ENCODE measurements around the gene AUTS2. TPM values are rescaled to one million over a fixed set of nuclear protein-coding genes. Genes with fewer than 3 reads are reported as not detected.

The AUTS2 gene
- total RNA-seq, 1 experiment from 2014 or later, result 256 TPM

DNA sequence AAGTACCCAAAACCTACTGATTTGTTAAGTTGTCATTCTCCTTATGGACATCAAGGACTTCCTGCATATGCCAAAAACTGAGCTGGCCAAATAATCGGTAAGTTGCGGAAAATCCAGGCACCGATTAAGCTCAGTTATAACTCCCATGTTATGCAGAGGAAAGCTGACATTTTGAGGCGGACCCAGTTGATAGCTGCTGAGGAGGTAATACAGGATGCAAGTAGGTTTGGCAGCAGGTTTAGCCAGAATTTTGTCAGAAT is 808.6 kb downstream of the AUTS2 start:
- Histone ChIP-seq H2BK15ac (ENCODE audit: low read depth, low read length) (no peak overlapping the region), H3K4me1 (ENCODE audit: insufficient read depth, low read length) (peaks cover 4% of the 10 kb centered on the region; the same call in 1 of the 2 replicates), H2AFZ (ENCODE audit: low read length) (no peak overlapping the region), H3K14ac (ENCODE audit: insufficient read depth, low read length) (no peak overlapping the region), H2BK12ac (ENCODE audit: insufficient read length, low read depth, low read length) (no peak overlapping the region), H4K91ac (ENCODE audit: insufficient read length, low read depth, low read length) (no peak overlapping the region), H3K56ac (ENCODE audit: insufficient read length, low read depth, low read length) (no peak overlapping the region), H4K20me1 (ENCODE audit: control insufficient read depth, insufficient read depth, insufficient read length) (no peaks in the 10 kb centered on the region), H3T11ph (ENCODE audit: low read length) (no peak overlapping the region), H2BK5ac (ENCODE audit: insufficient read length, low read length) (no peak overlapping the region), H3K9ac (ENCODE audit: extremely low read depth, insufficient read length, low read length) (no peak overlapping the region), H3K23ac (ENCODE audit: insufficient read length, low read depth, low read length) (no peak overlapping the region), H3K27ac (ENCODE audit: insufficient read length, low read depth, low read length) (no peak overlapping the region), H3K9me3 (ENCODE audit: control insufficient read depth, low read depth, low read length) (no peaks in the 10 kb centered on the region), H3K79me2 (ENCODE audit: insufficient read depth, low read length) (no peaks in the 10 kb centered on the region), H4K5ac (ENCODE audit: insufficient read length, low read depth, low read length) (no peak overlapping the region), H2AK5ac (ENCODE audit: insufficient read length, low read length) (no peak overlapping the region), H3K4me2 (ENCODE audit: insufficient read depth, insufficient read length, low read length) (no peak overlapping the region), H3K79me1 (ENCODE audit: insufficient read depth, low read depth, low read length, poor library complexity, severe bottlenecking) (no peaks in the 10 kb centered on the region), H2BK20ac (ENCODE audit: low read depth, low read length, poor library complexity, severe bottlenecking) (no peak overlapping the region), H3K18ac (ENCODE audit: insufficient read length, low read depth, low read length) (no peak overlapping the region), H3K27me3 (ENCODE audit: insufficient read depth, low read length) (no peaks in the 10 kb centered on the region), H4K8ac (replicated peaks; ENCODE audit: insufficient read length, low read depth, low read length) (no peak overlapping the region), H2BK120ac (ENCODE audit: low read depth, low read length, poor library complexity, severe bottlenecking) (no peak overlapping the region), H3K23me2 (ENCODE audit: insufficient read length, low read depth, low read length, poor library complexity, severe bottlenecking) (no peaks in the 10 kb centered on the region), H3K4ac (ENCODE audit: low read depth, low read length) (no peak overlapping the region)
- TF ChIP-seq, protein P1, sequence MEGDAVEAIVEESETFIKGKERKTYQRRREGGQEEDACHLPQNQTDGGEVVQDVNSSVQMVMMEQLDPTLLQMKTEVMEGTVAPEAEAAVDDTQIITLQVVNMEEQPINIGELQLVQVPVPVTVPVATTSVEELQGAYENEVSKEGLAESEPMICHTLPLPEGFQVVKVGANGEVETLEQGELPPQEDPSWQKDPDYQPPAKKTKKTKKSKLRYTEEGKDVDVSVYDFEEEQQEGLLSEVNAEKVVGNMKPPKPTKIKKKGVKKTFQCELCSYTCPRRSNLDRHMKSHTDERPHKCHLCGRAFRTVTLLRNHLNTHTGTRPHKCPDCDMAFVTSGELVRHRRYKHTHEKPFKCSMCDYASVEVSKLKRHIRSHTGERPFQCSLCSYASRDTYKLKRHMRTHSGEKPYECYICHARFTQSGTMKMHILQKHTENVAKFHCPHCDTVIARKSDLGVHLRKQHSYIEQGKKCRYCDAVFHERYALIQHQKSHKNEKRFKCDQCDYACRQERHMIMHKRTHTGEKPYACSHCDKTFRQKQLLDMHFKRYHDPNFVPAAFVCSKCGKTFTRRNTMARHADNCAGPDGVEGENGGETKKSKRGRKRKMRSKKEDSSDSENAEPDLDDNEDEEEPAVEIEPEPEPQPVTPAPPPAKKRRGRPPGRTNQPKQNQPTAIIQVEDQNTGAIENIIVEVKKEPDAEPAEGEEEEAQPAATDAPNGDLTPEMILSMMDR (conservative IDR thresholded peaks at IDR 0.05), result no peak
- no CpG with 5 or more reads among the region's 4 CpGs for WGBS (ENCODE audit: extremely low coverage, insufficient read length, low lambda C conversion rate)
- no peak overlapping the region for H3K4me3 Mint-ChIP-seq
- no peak overlapping the region for H3K27ac Mint-ChIP-seq
- no peak for DNase-seq
- H3K36me3 Mint-ChIP-seq (ENCODE audit: insufficient read depth in 1 of 3, low read depth in 3 of 3), result no peaks in the 10 kb centered on the region
- no peaks in the 10 kb centered on the region for H3K27me3 Mint-ChIP-seq (ENCODE audit: low read depth)
- H3K4me1 Mint-ChIP-seq, result no peaks in the 10 kb centered on the region; a peak in 2 of 4 replicates
- no peaks in the 10 kb centered on the region for H3K9me3 Mint-ChIP-seq

All from H9 (cell line).